GM21515 (cell line): ENCODE data around the gene EHHADH.

Experiments used
- ATAC-seq: cut with Tn5 transposase; IDR thresholded peaks from one replicate; pipeline ENCODE4 v1.9.1; 2021; ENCODE audit not compliant: unreplicated experiment

Gene EHHADH

DNA sequence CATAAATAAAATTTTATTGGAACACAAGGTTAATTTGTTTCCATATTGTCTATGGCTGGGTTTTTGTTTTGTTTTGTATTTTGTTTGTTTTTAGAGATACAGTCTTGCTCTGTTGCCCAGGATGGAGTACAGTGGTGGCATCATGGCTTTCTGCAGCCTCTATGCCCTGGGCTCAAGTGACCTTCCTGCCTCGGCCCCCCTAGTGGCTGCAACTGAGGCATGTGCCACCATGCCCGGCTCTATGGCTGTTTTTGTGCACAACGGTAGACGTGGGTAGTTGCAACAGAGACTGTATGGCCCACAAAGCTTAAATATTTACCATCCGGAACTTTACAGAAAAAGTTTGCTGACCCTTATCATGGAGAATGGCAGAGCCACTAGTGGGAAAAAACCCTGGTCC, 54.2 kb downstream of the EHHADH start:
- no peak for ATAC-seq

DNA sequence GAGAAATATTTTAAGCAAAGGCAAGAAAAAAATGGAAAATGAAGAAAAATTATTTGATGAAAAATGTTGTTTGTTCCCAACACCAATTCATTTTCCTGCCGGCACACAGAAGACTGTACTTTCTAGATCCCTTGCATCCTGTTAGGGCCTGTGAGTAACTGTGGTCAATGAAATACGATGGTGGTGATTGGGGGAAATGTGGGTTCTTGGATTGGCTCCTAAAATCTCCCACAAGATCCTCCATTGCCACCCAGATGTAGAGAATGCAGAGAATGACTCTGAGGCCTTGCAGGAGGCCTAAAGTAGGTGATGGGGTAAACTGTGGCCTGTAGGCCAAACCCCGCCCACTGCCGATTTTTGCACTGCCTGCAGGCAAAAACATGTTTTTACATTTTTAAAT, 54.6 kb downstream of the EHHADH start:
- no peak for ATAC-seq

DNA sequence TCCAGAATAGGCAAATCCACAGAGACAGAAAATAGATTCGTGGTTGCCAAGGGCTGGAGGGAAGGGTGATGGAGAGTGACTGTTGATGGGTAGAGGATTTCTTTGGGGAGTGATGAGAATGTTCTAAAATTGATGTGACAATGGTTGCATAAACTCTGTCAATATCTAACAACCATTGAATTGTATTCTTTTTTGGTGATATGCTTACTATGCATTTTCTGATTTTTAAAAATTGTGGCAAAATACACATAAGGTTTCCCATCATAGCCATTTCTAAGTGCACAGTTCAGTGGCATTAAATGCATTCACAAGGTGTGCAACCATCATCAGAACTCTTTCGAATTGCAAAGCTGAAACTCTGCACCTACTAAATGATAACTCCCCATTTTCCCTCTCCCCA, 56.8 kb downstream of the EHHADH start:
- no peak for ATAC-seq

DNA sequence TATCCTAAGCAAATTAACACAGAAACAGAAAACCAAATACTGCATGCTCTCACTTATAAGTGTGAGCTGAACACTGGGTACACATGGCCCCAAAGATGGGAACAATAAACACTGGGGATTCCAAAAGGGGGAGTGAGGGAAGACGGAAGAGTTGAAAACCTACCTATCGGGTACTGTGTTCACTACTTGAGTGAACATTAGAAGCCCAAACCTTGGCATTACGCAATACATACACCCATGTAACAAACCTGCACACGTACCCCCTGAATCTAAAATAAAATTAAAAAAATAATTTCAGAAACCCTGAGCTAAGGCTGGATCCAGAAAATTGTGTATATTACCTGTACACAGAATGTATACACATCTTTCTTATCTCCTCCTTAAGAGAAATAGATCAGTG, 58.2 kb downstream of the EHHADH start:
- no peak for ATAC-seq

DNA sequence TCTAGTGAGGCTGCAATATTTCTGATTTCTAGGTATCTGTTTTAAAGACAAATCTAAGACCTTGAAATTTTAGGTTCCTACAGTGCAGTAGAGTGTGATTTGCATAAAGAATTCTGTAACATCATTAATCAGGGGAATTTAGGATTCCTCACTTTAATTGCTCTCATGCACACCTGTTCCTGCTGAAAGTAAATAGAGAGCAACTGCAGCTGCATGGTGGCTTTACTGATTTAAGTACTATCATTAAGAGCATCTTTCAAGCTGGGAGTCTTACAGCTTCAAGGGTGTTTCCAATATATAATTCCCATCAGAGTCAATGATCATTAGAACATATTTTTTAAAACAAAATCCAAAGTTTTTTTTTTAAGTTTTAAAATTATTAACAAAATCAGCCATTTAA, 65.0 kb downstream of the EHHADH start:
- no peak for ATAC-seq

DNA sequence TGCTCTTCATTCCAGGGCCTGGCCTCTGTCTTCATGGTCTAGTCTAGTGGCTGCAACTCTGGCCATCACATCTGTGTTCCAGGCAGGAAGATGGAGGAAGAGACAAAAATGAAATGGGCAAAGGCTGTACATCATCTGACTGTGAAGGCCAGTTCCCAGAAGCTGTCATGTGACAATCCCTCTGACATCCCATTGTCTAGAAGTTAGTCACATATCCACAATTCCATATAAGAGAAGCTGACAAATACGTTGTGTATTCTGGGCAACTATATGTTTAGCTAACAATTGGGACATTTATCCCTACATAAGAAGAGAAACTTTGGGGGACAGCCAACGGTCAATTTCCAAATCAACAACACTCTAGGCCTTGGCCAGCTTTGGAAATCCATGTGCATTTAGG, 66.5 kb downstream of the EHHADH start:
- ATAC-seq: no peak

DNA sequence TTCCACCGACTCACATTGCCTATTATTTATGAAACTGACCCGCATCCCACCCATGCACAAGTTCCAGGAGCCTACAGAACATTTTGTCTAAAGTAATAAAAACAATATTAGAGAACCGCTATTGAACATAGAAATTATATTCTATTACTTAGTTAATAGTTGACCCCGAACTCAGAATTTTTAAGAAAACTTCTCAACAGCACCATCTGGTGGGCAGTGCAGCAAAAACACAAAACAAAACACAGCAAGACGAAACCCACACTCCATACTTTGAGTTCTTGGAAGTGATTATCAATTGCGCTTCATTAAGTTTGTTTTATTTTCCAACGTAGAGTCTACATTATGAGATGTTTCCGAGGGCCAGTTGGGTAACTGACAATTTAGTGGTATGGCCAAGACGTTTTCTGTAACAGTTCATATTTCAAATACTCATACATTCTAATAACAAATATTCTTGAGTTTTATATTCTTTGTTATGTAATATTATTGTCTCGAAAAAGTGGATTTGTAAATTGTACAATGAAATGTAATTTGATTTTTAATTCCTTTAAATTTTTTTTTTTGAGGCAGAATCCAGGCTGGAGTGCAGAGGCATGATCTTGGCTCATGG, 77.0 kb downstream of the EHHADH start:
- ATAC-seq: no peak

DNA sequence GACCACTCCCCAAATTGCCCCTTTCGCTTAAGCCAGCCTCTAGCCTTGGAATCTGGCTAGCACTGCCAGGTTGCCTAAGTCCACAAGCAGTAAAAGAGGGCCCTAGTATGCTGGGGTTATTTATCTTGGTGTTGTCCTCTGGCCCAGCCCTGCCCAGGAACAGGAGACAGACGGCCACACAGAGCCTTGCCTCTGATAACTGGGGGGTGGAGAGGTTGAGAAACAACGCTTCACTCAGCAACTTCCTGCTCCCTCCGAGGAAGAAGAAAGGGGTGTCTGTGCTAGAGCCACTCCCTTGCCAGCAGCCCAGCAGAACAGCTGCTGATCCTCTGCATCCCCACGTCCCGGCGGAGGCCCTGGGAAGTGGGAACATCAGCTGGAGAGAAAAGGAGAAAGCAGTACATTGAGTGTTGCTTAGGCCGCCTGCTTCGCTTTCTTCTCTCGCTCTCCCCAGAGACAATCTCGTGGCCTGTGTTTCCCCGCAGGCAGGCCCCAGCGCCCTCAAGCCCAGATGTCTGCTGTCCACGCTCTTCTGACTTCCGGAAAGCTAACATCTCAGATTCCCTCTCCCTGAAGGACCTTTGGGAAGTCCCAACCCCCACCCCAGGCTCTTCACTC, 78.4 kb downstream of the EHHADH start:
- ATAC-seq: peak; percentile 73

DNA sequence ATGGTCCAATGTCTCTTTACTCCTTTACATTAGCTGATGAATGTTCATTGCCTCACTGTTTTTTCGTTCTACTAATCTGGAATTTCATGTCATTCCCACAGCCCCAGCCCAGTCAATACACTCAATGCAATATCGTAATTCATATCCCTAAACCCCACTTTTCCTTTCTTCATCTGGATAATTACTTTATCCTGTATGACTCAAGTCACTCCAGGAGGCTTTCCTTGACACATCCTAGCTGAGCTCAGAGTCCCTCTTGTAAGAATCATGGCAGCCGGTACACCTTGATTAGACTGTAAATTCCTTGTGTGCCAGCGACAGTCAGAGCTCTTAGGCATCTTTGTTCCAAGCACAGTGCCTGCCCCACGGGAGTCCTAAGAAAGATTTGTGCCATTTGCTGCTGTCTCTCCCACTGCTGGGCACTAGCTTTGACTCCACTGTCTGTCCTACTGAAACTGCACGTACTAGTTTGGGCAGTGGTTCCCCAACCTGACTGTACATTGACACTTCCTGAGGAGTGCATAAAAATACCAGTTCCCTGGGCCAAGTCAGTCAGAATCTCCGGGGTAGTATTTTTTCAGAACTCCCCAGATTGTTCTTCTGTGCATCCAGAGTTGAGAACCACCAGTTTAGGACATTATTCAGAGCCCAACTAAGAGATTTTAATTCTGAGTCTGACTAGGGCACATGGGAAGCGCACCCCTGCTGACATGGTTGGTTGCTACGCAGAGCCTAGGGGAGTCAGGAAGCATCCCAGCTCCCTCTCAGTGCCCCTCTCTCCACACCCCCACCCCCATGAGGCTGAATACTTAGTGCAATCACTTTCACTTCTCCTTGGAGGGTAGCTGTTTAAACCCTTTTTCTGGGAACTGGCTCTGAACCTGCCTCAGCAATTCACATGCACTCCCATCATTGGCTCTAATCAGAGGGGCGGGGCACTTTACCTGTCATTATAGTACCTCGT, 81.5 kb downstream of the EHHADH start:
- ATAC-seq: no peak

DNA sequence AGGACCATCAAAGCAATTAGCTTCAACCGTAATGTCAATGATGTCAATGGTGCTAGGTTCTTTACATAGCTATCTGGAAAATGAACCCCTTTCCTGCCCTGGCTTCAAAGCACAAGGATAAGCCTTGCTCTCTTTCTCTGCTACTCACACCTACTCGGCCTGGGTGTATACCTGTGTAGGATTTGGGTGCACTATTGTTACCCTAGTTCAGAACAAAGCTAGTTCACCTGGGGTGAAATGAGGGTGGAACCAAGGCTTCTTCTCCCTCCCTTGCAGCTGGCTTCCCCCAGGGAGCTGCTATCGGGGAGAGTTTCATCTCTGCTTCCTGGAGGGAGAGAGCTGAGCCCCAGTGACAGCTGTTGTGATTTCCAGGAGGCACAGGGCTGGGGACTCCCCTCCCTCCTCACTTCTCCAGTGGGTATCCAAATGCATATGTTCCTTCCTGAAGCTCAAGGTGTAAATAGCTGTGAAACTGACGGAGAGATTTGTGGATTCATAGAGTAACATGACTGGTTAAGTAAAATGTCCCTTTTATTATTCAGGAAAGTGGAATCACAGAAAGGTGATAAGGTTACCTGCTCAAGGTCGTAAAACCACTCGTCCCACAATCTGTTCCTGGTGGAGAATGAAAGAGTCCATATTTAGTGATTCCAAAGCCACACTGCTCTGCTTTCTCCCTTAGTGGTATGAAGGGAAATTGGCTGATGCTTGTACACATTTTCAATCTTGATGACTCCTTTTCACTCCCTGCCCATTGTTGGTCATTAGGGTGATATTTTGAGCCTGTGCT, 89.2 kb downstream of the EHHADH start:
- no peak for ATAC-seq

DNA sequence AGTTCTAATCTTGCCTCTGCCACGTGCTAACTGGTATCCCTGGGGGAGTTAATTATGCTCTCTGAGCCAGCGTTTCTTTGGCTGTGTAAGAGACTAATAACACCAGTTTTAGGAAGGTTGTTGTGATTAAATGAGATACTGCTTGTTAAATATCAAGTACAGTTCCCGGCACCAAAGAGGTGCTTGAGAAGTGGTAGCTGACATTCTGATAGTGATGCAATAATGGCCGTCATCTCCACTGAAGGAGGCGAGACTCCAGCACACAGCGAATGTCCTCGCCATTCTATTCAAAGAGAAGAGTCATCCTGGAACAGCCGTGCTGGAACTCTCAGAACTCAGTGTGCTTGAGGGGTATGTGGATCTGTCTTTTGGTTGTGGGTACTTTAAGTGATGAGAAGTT, 91.2 kb downstream of the EHHADH start:
- ATAC-seq: no peak

DNA sequence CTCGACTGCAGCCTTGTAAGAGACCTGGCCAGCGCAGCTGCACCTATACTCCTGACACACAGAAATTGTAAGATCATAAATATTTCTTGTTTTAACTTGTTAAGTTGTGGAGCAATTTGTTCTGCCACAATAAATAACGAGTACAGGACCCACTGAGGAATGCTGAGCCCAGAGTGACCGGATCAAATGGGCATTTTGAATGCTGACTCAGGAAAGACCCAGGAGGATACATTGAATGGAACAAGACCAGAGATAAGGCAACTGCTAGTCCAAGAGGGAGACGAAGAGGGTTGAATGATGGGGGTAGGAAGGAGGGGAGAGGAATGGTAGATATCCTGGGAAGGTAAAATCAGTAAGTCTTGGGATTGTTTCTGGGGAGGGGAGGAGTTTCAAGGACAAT, 92.1 kb downstream of the EHHADH start:
- ATAC-seq: no peak

DNA sequence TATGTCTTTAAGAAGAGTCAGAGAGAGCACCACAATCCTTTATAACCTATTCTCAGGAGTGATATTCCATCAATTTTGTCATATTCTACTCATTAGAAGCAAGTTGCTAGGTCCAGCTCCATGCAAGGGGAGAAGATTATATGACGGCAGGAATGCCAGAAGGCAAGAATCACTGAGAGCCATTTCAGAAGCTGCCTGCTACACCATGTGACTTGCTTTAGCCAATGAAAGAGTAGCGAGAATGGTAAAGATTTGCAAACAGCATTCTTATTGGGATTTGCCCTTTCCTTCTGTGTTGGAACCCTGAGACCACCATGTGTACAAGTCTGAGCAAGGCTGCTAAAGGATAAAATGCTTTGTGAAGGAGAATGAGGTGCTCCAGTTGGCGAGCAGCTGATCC, 96.5 kb downstream of the EHHADH start:
- no peak for ATAC-seq

DNA sequence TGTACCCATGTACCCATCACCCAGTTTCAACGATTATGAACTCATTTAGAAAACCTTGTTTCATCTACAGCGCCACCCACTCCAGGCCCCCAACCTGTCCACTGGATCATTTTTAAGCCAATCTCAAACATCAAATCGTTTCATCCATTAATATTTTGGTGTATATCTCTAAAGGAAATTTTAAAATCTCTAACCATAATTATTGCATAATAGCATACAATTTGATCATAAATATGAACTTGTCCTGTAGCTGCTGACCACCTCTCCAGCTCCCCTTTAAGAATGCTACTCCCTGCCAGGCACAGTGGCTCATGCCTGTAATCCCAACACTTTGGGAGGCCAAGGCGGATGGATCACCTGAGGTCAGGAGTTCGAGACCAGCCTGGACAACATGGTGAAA, 98.2 kb downstream of the EHHADH start:
- no peak for ATAC-seq

DNA sequence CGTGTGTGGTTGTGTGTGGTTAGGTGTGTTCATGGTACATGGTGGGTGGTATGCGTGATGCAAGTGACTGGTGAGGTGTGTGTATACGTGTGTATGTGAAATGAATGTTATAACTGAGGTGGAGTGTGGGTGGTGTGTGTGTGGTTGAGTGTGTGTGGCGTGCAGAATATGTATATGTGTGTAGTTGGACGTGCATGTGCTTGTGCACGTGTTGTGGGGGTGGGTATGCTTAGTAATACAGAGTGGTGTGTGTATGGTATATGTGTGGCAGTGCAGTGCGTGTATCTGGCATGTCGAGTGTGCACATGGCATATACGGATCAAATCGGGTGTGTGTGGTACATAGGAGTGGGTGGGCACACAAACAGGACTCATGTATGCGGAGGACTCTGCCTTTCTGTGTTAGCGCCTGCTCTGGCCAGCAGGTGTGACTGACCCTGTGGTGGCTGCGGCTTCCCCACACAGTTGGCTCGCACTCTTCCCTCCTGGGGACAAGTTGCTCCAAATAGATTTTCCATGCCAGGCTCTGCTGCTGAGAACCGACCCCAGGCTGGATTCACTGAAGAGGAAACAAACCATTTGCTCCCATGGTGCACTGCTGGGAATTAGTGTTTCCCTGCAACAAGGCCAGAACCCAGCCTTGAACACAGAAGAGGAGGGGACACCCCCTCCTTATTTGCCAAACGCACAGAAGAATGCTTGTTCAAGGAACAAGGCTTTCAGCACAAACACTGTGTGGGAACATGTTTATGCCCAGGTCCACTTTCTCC, 99.8 kb downstream of the EHHADH start:
- ATAC-seq: no peak

DNA sequence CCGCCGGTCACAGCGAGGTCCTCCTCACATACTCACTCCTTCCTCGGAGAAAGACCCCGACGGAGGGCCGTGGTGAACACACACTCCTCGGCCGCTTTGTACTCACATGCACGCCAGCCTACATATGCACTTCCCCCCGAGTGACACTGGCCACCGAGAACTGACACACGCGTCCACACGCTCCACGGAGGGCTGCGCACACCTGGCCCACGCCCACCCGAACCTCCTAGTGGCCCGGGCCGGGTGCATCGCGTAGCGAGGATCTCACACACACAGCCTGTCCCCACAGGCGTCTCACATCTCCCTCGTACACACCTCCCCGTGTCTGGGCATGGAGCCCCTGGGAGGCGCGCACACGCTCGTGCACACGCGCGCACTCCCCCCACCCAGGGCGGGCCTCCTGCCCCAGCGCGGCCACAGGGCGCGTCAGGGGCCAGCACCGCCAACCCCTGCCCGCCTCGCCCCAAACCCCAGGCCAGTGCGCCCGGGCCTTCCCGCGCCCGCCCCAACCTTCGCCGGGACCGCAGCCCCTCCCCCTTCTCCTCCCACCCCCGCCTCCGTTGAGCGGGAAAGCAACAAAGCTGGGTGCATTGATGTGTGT, 100.6 kb downstream of the EHHADH start:
- no peak for ATAC-seq

DNA sequence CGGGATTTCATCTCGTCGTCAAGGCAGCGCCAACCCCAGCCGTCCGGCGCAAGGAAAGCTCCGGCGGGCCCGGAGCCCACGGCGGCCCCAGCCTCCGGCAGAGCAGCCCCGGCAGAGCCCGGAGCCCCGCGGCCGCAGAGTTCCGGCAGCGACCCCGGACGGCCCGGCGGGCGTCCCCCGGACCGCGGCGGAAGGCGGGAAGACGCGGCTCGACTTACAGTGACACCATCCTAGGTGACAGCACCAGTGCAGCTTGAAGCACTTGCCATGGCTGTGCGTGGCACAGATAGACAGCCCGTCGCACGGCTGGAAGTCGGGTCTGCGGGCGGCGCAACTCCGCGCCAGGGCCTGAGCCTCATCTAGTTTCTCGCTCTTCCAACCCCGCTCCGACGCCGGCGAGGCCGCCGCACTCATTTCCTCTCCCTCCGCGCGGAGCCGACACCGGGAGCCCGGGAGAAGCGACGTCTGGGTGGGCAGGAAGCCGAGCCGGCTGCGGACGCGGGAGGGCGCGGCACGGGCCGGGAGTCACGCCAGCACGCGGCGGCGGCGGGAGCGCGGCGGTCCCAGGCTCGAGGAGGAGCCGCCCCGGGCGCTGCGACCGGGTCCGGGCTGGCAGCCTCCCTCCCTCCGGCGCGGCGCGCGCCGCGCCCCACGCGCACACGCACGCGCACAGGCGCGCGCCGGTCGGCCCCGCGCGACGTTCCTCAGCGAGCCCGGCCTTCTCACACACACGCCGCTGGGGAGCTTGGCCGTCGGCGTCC, 101.3 kb downstream of the EHHADH start, which contains the start of gene C3orf70:
Gene C3orf70, minus strand, starts transcription at position 651 of the 761 bp plus-strand sequence. Its CDS starts 237 bp downstream, at position 414.
- peak; percentile 54 for ATAC-seq

DNA sequence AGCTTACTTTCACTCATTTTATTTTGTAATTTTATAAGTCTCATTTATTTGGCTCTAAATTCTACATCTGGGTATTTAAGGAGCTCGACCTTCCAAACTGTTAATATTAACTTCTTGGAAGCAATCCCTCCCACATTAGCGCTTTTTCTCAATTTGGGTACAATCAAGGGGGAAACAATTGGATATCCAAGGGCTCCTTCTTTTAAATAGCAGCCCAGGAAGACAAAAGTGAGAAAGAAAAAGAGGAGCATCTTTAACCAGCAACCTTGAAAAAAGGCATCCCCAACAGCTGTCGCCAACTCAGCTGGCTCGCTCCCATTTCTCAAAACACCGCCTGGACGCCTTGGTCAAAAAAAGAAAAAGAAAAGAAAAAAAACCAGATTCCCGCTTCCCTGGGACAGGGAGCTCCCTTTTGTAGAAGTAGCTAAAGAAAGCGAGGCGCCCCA, 101.9 kb downstream of the EHHADH start:
- ATAC-seq: no peak
